Fibroblast of the aortic adventitia (primary cell): ENCODE results near the gene TMEM47. TPM values are rescaled to one million over a fixed set of nuclear protein-coding genes. Genes with fewer than 3 reads are reported as not detected.

Source experiments
- DNase-seq: peaks from one replicate; pipeline ENCODE4 v3.0.0-alpha.2; 2010; ENCODE audit warnings: low read depth
- H3K4me3 ChIP-seq: 2 replicates; pipeline ENCODE4 v1.5.1; 2011; ENCODE audit warnings: low read depth, mild to moderate bottlenecking, control low read depth, low read length, moderate library complexity
- total RNA-seq: library from RNA; depleted of rRNA; stranded (reverse); fragments of >200 nt; gene quantifications from 2 replicates; pipeline ENCODE4 v1.2.3, GENCODE V29; 2012; ENCODE audit warnings: low replicate concordance
- TF ChIP-seq, protein P1 (sequence below): IDR thresholded peaks from 2 replicates; pipeline ENCODE4 v1.5.1; 2011; ENCODE audit warnings: mild to moderate bottlenecking, low read length, control low read depth, inconsistent platforms; ENCODE audit not compliant: insufficient read depth

The TMEM47 gene
- 25.3 and 68.1 TPM in 2 replicates for total RNA-seq

DNA sequence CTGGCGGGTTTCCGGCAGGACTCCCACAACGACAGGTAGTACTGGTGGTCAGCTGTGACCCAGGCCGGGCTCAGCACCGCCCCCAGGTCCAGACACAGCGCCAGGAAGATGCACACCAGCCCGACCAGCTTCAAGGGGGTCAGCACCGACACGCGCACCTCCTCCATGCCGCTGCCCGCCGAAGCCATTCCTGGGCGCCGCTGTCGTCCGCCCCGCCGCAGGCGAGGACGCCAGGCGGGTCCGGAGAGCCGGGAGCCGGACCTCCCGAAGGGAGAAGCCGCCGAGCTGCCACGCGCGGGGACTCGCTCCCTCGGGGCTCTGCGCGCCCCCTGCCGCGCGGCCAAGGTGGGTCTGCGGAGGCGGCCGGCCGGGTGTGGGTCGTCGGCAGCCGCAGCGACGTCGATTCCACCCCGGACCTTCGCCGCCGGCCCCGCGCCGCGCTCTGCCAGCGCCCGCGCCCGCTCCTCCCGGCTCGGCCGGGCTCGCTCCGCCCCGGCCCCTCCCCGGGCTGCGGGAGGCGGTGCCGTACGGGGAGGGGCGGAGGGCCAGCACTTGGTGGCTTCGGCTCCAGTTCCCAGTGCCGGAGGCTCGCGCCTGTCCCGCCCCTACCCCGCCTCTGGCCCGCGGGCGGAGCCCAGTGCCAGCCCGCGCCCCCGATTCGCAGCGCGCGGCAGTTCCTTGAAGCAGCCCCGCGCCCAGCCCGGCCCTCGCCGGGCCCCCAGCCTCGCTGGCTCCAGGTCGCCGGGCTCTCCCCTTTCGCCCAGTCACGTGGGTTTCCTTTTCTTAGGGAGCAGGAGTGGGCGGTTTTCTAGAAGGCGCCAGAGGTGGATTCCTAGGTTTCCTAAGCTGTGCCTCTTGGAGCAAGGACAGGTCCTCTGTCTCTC lies at the start of gene TMEM47:
Gene TMEM47, minus strand, starts transcription at position 444 of the 884 bp plus-strand sequence. Its CDS starts 256 bp downstream, at position 188.
- peak; percentile 66 for DNase-seq
- H3K4me3 ChIP-seq, result peak within 1 kb of the TSS; percentile 76
- TF ChIP-seq, protein P1, sequence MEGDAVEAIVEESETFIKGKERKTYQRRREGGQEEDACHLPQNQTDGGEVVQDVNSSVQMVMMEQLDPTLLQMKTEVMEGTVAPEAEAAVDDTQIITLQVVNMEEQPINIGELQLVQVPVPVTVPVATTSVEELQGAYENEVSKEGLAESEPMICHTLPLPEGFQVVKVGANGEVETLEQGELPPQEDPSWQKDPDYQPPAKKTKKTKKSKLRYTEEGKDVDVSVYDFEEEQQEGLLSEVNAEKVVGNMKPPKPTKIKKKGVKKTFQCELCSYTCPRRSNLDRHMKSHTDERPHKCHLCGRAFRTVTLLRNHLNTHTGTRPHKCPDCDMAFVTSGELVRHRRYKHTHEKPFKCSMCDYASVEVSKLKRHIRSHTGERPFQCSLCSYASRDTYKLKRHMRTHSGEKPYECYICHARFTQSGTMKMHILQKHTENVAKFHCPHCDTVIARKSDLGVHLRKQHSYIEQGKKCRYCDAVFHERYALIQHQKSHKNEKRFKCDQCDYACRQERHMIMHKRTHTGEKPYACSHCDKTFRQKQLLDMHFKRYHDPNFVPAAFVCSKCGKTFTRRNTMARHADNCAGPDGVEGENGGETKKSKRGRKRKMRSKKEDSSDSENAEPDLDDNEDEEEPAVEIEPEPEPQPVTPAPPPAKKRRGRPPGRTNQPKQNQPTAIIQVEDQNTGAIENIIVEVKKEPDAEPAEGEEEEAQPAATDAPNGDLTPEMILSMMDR, result no peak

DNA sequence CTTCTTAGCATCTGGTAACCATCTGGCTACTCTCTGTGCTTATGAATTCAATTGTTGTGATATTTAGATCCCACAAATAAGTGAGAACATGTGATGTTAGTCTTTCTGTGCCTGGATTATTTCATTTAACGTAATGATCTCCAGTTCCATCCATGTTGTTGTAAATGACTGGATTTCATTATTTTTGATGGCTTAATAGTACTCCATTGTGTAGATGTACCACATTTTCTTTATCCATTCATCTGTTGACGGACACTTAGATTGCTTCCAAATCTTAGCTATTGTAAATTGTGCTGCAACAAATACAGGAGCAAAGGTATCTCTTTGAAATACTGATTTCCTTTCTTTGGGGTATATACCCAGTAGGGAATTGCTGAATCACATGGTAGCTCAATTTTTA lies 30.0 kb upstream of the TMEM47 start:
- no peak for DNase-seq

DNA sequence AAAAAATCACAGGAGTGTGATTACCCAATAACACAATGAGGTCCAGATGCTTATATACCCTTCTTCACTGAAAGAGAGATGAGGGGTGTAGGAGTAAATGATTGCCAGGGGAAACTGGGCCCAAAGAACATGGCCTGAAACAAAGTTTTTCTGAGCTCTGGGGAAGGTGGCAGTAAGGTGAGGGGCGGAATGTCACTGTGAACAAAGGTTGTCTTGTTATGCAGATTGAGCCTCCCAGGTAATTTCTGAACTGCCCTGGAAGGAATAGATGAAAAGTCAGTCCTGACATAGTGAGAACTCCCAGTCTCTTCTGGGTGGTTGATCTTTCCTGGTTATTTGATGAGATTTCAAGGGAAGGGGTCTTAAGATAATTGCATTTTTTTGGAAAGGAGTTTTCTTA lies 2.5 kb upstream of the TMEM47 start:
- no peak for DNase-seq
- H3K4me3 ChIP-seq, result no peak overlapping the region
- TF ChIP-seq, protein P1, result no peak

More for the DNA sequence above, 30.0 kb upstream of the TMEM47 start:
- TF ChIP-seq, protein P1, result no peak
- no peak overlapping the region for H3K4me3 ChIP-seq

DNA sequence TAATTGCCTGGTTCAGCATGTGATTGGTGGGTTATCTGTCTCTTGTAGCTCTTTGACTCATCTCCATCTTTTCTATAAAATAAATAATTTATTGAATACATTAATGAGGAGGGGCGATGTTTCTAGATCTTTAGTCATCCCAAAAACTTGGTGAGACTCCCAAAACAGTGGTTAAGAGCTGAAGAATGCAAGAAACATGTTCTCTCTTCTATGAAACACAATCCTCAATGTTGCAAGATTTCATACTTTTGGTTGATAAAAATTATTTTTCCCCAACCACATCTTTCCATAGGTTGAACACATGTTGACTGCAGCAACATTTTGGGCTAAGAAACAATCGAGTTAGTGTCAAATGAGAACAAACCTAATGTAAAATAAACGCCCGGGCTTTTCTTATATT lies 1.2 kb upstream of the TMEM47 start:
- TF ChIP-seq, protein P1, result no peak
- H3K4me3 ChIP-seq, result no peak overlapping the region
- DNase-seq, result peak; percentile 66

DNA sequence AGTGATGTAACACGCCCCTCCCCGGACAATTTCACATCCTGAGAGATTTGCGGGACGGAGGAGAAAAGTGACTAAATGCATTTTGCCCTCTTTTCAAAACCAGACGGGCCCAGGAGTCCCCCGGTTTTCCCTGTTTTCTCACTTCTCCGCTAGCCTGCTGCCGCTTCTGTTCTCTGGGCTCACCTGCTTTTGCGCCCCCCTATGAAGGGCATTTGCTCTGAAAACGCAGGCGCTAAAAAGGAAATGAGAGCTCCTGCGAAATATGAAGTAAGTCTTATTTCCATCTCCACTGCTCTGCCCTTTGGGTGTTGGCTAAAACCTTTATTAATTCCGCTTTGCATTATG lies 613 bp upstream of the TMEM47 start:
- DNase-seq, result peak; percentile 14
- peak overlapping the region; percentile 61 for H3K4me3 ChIP-seq
- TF ChIP-seq, protein P1, result no peak

DNA sequence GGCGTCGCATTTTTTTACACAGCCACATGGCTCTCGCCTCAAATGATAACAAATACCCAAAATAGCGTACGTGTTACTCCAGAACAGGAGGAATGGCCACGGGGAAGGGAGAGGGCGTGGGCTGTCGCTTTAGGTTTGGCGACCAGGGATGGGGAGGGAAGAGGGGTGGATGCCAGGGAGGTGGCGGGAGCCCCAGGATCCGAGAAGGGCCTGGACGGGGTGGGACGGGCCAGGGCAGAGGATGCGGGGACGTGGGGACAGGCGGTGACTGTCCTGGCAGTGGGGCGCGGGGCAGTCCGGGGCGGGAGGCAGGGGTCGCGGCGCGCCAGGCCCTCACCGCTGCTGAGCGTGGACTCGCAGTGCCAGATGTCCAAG lies 631 bp downstream of the TMEM47 start:
- TF ChIP-seq, protein P1, result no peak
- H3K4me3 ChIP-seq, result peak overlapping the region; percentile 76
- DNase-seq, result no peak
